ENCODE data around the gene DNAJB13. TPM values are rescaled to one million over a fixed set of nuclear protein-coding genes. Genes with fewer than 3 reads are reported as not detected.

The DNAJB13 gene
- total RNA-seq, 1 experiment from 2014 or later = 0.24 TPM

GRCh38 chr11:73949246-73949645 is 1.6 kb upstream of the DNAJB13 start (continued):
- TF ChIP-seq ATF2 (CRISPR knock-in tag; IDR thresholded peaks at IDR 0.05; ENCODE audit: borderline replicate concordance, low read depth) (no peak), ATF3 (CRISPR knock-in tag; conservative IDR thresholded peaks at IDR 0.05) (no peak), NR3C1 (CRISPR knock-in tag; conservative IDR thresholded peaks at IDR 0.05; ENCODE audit: low read depth) (no peak), MYBL2 (CRISPR knock-in tag; IDR thresholded peaks at IDR 0.05) (no peak), FOXK1 (CRISPR knock-in tag; IDR thresholded peaks at IDR 0.05) (no peak), GRHL2 (CRISPR knock-in tag; IDR thresholded peaks at IDR 0.05; ENCODE audit: insufficient replicate concordance, severe bottlenecking) (no peak), STAT6 (CRISPR knock-in tag; conservative IDR thresholded peaks at IDR 0.05; ENCODE audit: low read depth) (no peak), NFATC4 (CRISPR knock-in tag; IDR thresholded peaks at IDR 0.05) (no peak)

- ChIA-PET POLR2A (no interaction called here), CTCF (no interaction called here)
- H3K27me3 Mint-ChIP-seq (ENCODE audit: low read depth) = no peaks in the 10 kb centered on the region; the same call in 1 of the 2 replicates
- ATAC-seq (no peak), DNase-seq (ENCODE audit: low spot score) (no peak)
- H3K9me3 Mint-ChIP-seq = peaks cover 15% of the 10 kb centered on the region
- H3K36me3 Mint-ChIP-seq = peaks cover 3% of the 10 kb centered on the region; the same call in 1 of the 2 replicates
- H3K4me1 Mint-ChIP-seq = no peaks in the 10 kb centered on the region
- H3K27ac Mint-ChIP-seq = no peak overlapping the region
- no peak for TF ChIP-seq ZNF232 (CRISPR knock-in tag; IDR thresholded peaks at IDR 0.05)
- H3K4me3 Mint-ChIP-seq = no peak overlapping the region
These were observed 914 bp upstream of the DNAJB13 start for GRCh38 chr11:73949912-73950311.

GRCh38 chr11:73951797-73952196 is 971 bp downstream of the DNAJB13 start:
- DNase-seq (ENCODE audit: low spot score) (no peak), ATAC-seq (no peak)
- ChIA-PET POLR2A (no interaction called here), CTCF (interaction anchor here (0.7 kb wide), 1 partner anchor 286 kb away, joined by 3 read pairs; no protein-coding TSS in a partner anchor)
- peaks cover 8% of the 10 kb centered on the region for H3K9me3 Mint-ChIP-seq
- no peak overlapping the region for H3K4me3 Mint-ChIP-seq
- H3K27ac Mint-ChIP-seq = no peak overlapping the region
- peaks cover 2% of the 10 kb centered on the region; the same call in 1 of the 2 replicates for H3K36me3 Mint-ChIP-seq
- H3K4me1 Mint-ChIP-seq = no peaks in the 10 kb centered on the region
- no peak for TF ChIP-seq ELF4 (CRISPR knock-in tag; IDR thresholded peaks at IDR 0.05; ENCODE audit: low read depth)
- no peak for TF ChIP-seq MXD4 (CRISPR knock-in tag; IDR thresholded peaks at IDR 0.05; ENCODE audit: borderline replicate concordance)
- no peak for TF ChIP-seq CREB1 (CRISPR knock-in tag; IDR thresholded peaks at IDR 0.05)
- no peak for TF ChIP-seq ZMAT4 (CRISPR knock-in tag; IDR thresholded peaks at IDR 0.05)
- no peak for TF ChIP-seq NFATC4 (CRISPR knock-in tag; IDR thresholded peaks at IDR 0.05)
- TF ChIP-seq PRDM15 (CRISPR knock-in tag; IDR thresholded peaks at IDR 0.05) = no peak
- TF ChIP-seq JUN (CRISPR knock-in tag; IDR thresholded peaks at IDR 0.05) = no peak
- TF ChIP-seq TCF7 (CRISPR knock-in tag; IDR thresholded peaks at IDR 0.05; ENCODE audit: low read depth) = no peak
- TF ChIP-seq AR (CRISPR knock-in tag; IDR thresholded peaks at IDR 0.05) = no peak
- TF ChIP-seq KAT7 (CRISPR knock-in tag; IDR thresholded peaks at IDR 0.05; ENCODE audit: borderline replicate concordance) = no peak
- TF ChIP-seq ATF1 (CRISPR knock-in tag; IDR thresholded peaks at IDR 0.05) = no peak
- H3K27me3 Mint-ChIP-seq (ENCODE audit: low read depth) = peaks cover 3% of the 10 kb centered on the region; the same call in 1 of the 2 replicates

All from WTC11 (cell line).